ES-I3 (cell line): Measurements from ENCODE around the gene ANKS4B.
A peak's percentile ranks its signal among the peaks of the same experiment; 100 is the strongest.
"Not testable (repeated sequence)": the region's sequence is repeated elsewhere in the genome, so short reads cannot be mapped to it uniquely, and the experiment has no call there.

Source experiments
- H3K36me3 ChIP-seq: 2 replicates; pipeline ENCODE4 v1.6.1; 2013; ENCODE audit warnings: mild to moderate bottlenecking, low read length, control low read depth, moderate library complexity; ENCODE audit not compliant: insufficient read depth
- H3K4me1 ChIP-seq: 2 replicates; pipeline ENCODE4 v1.6.1; 2013; ENCODE audit warnings: mild to moderate bottlenecking, control low read depth, low read length; ENCODE audit not compliant: insufficient read depth
- H3K9ac ChIP-seq: 2 replicates; pipeline ENCODE4 v1.6.1; 2013; ENCODE audit warnings: low read depth, mild to moderate bottlenecking, low read length, moderate library complexity
- H3K9me3 ChIP-seq: 2 replicates; pipeline ENCODE4 v1.6.1; 2013; ENCODE audit warnings: mild to moderate bottlenecking, low read length, moderate library complexity; ENCODE audit not compliant: control insufficient read depth, insufficient read depth

ANKS4B gene

GRCh38 chr16:21262779-21263639 is 29.5 kb downstream of the ANKS4B start:
- H3K9me3 ChIP-seq = no peaks in the 10 kb centered on the region
- H3K4me1 ChIP-seq = peaks cover 8% of the 10 kb centered on the region; the same call in 1 of the 2 replicates
- H3K36me3 ChIP-seq = no peaks in the 10 kb centered on the region
- no peak overlapping the region for H3K9ac ChIP-seq

GRCh38 chr16:21263640-21264570 is 30.4 kb downstream of the ANKS4B start:
- H3K36me3 ChIP-seq = no peaks in the 10 kb centered on the region
- no peak overlapping the region for H3K9ac ChIP-seq
- no peaks in the 10 kb centered on the region for H3K9me3 ChIP-seq
- peaks cover 8% of the 10 kb centered on the region; the same call in 1 of the 2 replicates for H3K4me1 ChIP-seq

- Histone ChIP-seq H3K9ac (no peak overlapping the region), H3K4me1 (peaks cover 8% of the 10 kb centered on the region; the same call in 1 of the 2 replicates), H3K9me3 (no peaks in the 10 kb centered on the region), H3K36me3 (no peaks in the 10 kb centered on the region)
Observed at GRCh38 chr16:21264571-21265036, 31.1 kb downstream of the ANKS4B start.

DNA sequence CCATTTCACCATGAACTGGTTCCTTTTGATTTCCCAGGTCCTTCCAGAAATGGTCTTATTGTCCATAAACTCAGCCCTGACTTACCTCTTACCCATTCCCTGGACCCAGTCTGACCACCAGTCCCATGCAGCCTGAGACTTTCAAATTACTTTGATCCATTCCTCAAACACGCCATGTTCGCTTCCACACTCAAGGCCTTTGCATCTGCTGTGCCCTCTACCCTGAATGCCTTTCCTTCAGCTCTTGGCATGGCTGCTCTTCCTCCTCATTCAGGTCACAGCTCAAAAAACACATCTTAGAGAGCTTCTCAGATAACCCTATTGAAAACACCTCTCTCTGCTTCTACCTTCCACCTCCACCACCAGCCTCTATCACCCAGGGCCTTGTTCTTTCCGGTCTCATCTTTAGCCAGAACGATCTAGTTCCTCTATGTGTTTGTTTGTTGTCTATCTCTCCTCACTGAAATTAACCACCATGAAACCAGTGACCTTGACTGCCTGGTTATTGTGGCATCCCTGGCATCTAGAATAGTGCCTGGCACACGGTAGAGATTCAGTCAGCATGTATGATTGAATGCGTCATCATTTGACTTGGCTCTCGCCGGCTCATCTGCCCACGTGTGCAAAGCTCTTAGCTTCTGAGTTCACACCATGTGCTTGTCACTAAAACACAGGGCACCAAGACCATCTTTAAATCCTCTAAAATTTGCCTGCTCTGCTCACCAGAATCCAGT is 31.8 kb downstream of the ANKS4B start:
- Histone ChIP-seq H3K36me3 (no peaks in the 10 kb centered on the region), H3K9me3 (no peaks in the 10 kb centered on the region), H3K4me1 (peaks cover 8% of the 10 kb centered on the region; the same call in 1 of the 2 replicates), H3K9ac (no peak overlapping the region)

DNA sequence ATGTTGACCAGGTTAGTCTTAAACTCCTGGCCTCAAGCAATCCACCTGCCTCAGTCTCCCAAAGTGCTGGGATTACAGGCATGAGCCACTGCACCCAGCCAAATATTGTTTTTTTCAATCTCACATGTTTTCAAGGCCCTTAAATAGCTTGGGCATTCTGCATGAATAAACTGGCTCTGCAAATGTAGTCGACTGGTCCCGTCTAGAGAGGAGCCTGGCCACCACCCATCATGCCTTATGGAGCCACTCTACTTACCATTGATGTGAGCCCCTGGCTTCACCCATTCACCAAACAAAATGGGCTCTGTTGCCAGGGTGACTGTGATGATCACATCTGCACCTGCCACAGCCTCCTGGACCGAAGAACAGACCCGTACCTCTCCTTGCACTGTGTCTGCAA is 33.8 kb downstream of the ANKS4B start:
- Histone ChIP-seq H3K36me3 (no peaks in the 10 kb centered on the region), H3K4me1 (peaks cover 8% of the 10 kb centered on the region; the same call in 1 of the 2 replicates), H3K9ac (no peak overlapping the region), H3K9me3 (no peaks in the 10 kb centered on the region)

DNA sequence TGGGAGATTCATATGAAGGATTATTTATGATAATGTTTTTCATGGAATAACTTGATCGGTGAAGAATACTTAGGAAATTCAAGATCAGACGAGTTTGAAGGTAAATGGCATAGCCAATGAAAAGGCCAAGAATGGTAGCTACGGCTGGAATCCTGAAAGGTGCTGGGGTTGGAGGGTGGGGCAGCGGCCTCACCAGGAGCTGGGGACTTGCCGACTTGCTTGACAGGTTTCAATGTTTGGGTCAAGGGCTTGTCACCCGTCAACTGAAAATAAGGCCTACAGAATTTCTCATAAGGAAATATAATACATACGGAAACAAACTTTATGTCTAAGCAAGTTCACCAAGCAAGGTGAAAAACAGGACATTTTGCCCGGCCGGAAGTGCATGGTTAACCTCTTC is 34.7 kb downstream of the ANKS4B start:
- H3K36me3 ChIP-seq = no peaks in the 10 kb centered on the region
- no peak overlapping the region for H3K9ac ChIP-seq
- H3K9me3 ChIP-seq = no peaks in the 10 kb centered on the region
- H3K4me1 ChIP-seq = peaks cover 8% of the 10 kb centered on the region; the same call in 1 of the 2 replicates

GRCh38 chr16:21272253-21272652 is 38.8 kb downstream of the ANKS4B start:
- H3K4me1 ChIP-seq = no peaks in the 10 kb centered on the region
- H3K36me3 ChIP-seq = no peaks in the 10 kb centered on the region
- no peaks in the 10 kb centered on the region for H3K9me3 ChIP-seq
- H3K9ac ChIP-seq = no peak overlapping the region

DNA sequence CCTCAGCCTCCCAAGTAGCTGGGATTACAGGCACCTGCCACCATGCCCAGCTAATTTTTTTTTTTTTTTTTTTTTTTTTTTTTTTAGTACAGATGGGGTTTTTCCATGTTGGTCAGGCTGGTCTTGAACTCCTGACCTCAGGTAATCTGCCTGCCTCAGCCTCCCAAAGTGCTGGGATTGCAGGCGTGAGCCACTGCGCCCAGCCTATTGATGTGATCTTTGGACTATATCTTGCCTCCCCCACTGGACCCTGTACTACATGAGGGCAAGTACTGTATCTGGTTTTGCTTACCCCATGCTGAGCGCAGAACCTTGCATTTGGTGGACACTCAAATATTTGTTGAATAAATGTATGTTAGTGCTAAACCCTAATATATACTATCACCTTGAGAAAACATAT is 39.3 kb downstream of the ANKS4B start:
- H3K9me3 ChIP-seq, H3K36me3 ChIP-seq, H3K4me1 ChIP-seq, H3K9ac ChIP-seq: not testable (repeated sequence)

DNA sequence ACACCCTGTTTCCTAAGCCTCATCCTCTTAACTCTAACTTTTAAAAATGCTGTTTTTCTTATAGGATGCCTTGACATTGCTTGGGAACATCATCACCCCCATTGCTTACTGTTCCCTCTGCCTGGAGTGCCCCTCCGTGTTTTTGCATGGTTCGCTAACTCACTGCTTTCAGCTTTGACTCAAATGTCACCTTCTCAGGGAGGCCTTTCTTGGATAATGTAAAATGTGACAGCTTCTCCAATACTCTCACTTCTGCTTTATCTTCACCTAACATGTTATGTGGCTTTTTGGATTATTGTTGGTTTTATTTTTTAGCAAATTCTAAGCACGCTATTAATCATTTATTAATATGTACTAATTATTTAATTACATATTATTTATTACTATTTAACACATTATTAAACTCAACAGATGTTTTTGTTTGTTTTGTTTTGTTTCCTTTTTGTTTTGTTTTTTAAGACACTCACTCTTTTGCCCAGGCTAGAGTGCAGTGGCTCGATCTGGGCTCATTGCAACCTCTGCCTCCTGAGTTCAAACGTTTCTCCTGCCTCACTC is 40.8 kb downstream of the ANKS4B start:
- no peaks in the 10 kb centered on the region for H3K36me3 ChIP-seq
- 0 out of 2 replicates have a peak, but pooled peaks cover 3% of the 10 kb centered on the region for H3K4me1 ChIP-seq
- H3K9ac ChIP-seq = no peak overlapping the region
- H3K9me3 ChIP-seq = no peaks in the 10 kb centered on the region

- Histone ChIP-seq H3K36me3 (no peaks in the 10 kb centered on the region), H3K4me1 (0 out of 2 replicates have a peak, but pooled peaks cover 3% of the 10 kb centered on the region), H3K9me3 (no peaks in the 10 kb centered on the region), H3K9ac (no peak overlapping the region)
Observed at GRCh38 chr16:21275529-21275928, 42.0 kb downstream of the ANKS4B start.

GRCh38 chr16:21276090-21276489 is 42.6 kb downstream of the ANKS4B start:
- Histone ChIP-seq H3K36me3 (no peaks in the 10 kb centered on the region), H3K4me1 (0 out of 2 replicates have a peak, but pooled peaks cover 3% of the 10 kb centered on the region)

DNA sequence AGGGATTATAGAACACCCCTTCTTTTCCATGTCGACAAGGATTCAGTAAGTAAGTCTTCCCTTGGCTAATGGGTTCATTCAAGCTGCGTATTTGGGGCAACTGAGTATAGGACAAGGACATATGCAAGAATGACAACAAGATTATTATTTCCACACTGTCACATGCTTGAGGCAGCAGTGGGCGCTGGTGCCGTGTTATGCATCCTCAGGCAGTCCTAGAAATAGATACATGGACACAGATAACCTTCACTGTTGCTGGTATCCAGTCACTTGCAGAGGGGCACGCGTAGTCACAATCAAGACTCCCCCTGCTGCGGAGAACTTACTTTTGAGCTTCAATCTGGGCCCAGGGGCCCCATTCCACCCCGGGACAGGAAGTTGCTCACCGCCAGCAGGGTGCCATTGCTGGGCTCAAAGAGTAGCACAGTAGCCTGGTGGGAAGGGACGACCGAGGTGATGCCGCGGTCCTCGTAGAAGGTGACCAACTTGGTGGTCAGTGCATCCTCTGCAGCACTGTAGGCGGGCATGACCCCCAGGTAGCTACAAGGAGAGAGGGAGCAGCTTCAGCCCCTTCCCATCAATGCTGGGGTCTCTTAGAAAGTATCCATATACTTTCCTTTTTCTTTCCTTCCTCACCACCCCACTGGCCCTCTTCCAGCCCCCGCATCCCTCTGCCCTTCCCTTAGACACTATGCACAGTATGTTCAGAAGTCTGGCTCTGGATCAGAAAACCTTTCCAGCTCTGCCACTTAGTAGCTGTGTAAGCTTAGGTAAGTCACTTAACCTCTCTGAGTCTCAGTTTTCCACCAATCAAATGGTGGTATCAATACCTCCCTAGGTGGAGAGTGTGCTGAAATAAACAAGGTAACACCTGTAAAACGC is 43.8 kb downstream of the ANKS4B start:
- Histone ChIP-seq H3K9ac (peak overlapping the region; percentile 56; the same call in 1 of the 2 replicates), H3K9me3 (no peaks in the 10 kb centered on the region), H3K36me3 (no peaks in the 10 kb centered on the region), H3K4me1 (0 out of 2 replicates have a peak, but pooled peaks cover 3% of the 10 kb centered on the region)

More at GRCh38 chr16:21276090-21276489, 42.6 kb downstream of the ANKS4B start:
- no peaks in the 10 kb centered on the region for H3K9me3 ChIP-seq
- no peak overlapping the region for H3K9ac ChIP-seq
